HG03196 (cell line): Measurements from ENCODE around the gene FHIP1B.
"Not testable (repeated sequence)": the region's sequence is repeated elsewhere in the genome, so short reads cannot be mapped to it uniquely, and the experiment has no call there.

Source experiments
- ATAC-seq: cut with Tn5 transposase; IDR thresholded peaks from one replicate; pipeline ENCODE4 v1.9.1; 2021; ENCODE audit not compliant: unreplicated experiment

The FHIP1B gene

GRCh38 chr11:6234387-6235107 lies at the start of gene FHIP1B:
Gene FHIP1B, minus strand, starts transcription at chr11:6234636. Its CDS starts 10,120 bp downstream, at chr11:6224516.
- ATAC-seq, result peak; percentile 96

DNA sequence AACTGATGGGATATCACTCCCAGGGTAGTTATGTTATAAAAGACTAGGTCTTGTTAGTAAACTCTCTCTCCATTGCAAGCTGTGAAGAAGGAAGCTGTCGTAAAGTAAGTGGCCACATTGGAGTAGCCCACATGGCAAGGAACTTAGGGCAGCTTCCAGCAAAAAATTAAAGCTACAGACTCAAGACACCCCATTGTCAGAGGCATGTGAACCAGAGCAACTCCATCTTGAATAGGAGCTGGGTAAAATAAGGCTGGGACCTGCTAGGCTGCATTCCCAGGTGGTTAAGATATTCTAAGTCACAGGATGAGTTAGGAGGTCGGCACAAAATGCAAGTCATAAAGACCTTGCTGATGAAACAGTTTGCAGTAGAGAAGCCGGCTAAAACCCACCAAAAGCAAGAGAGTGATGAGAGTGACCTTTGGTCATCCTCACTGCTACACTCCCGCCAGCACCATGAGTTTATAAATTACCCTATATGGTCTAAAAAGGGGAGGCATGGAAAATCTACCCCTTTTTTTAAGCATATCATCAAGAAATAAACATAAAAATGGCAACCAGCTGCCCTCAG lies 49.1 kb upstream of the FHIP1B start:
- ATAC-seq, result no peak

DNA sequence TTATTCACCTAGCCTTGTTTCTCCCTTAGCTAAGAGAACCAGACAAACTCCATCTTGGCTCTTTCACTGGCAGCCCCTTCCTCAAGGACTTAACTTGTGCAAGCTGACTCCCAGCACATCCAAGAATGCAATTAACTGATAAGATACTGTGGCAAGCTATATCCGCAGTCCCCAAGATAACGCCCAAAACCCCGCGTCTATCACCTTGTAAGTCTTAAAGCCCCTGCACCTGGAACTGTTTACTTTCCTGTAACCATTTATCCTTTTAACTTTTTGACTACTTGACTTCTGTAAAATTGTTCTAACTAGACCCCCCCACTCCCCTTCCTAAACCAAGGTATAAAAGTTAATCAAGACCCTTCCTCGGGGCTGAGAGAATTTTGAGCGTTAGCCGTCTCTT lies 46.4 kb upstream of the FHIP1B start:
- ATAC-seq, result not testable (repeated sequence)

DNA sequence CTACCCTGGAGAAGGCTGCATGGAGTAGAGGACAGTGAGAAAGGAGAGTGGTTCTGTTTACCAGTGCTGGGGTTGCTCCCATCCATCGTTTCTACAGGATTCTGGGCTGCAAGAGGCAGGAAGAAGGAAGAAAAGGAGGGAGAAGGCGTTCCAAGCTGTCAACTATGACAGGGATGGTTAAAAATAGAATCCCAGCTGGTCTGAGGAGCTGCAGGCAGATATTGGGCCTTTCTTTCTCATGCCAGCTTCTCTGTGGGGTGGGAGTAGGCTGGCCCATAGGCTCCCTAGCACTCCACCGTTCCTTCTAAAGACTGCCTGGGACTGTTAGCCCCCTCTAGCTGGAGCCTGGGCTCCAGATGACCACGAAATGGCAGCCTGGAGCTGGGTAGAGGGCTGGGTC lies 38.8 kb upstream of the FHIP1B start:
- ATAC-seq, result no peak

GRCh38 chr11:6271598-6271997 lies 37.2 kb upstream of the FHIP1B start:
- ATAC-seq, result no peak

GRCh38 chr11:6270584-6271246 lies 36.3 kb upstream of the FHIP1B start:
- ATAC-seq, result no peak

- no peak for ATAC-seq
Observed at GRCh38 chr11:6269994-6270393, 35.6 kb upstream of the FHIP1B start.

- ATAC-seq, result no peak
Observed at GRCh38 chr11:6268820-6269219, 34.4 kb upstream of the FHIP1B start.

- ATAC-seq, result no peak
Observed at GRCh38 chr11:6263662-6264061, 29.2 kb upstream of the FHIP1B start.

- ATAC-seq, result no peak
Observed at GRCh38 chr11:6260207-6260726, 25.8 kb upstream of the FHIP1B start.

DNA sequence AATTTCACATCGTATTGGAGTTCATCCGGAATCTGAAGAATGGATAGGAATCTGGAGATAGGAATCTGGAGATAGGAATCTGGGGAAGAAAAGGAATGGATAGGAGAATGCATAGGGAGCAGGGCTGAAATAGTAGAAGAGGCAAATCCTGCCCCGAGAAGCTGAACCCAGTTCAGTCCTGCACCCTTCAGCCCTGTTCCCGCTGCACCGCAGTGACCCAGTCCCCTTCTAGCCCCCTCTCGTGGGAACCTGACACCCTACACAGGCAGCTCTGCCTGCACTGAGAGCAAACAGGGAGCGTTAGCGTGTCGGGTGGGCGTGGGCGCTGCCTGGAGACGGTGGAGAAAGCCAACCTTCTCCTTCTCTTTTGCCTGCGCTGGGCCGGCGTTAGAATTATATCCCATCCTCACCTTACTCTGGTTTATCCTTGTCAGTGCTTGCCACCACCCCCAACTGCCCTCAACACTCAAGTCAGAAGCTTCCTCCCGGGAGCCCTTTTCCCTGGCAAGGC lies 24.2 kb upstream of the FHIP1B start:
- ATAC-seq, result no peak

- no peak for ATAC-seq
Observed at GRCh38 chr11:6258141-6258540, 23.7 kb upstream of the FHIP1B start.

DNA sequence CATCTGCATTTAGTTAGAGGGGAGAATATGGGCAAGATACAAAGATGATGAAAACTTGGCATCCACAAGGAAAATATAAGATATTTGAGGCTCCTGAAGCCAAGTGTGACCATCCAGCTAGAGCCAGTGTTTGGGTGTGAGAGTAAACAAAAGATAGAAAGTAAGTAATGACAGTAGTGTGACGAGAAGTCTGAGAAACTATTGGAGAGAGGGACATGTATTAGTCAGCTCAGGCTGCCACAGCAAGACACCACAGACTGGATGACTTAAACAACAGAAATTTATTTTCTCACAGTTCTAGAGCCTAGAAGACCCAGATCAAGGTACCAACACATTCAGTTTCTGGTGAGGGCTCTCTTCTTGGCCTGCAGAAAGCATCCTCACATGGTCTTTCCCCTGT lies 18.8 kb upstream of the FHIP1B start:
- peak; percentile 50 for ATAC-seq

- no peak for ATAC-seq
Observed at GRCh38 chr11:6251990-6252473, 17.6 kb upstream of the FHIP1B start.

DNA sequence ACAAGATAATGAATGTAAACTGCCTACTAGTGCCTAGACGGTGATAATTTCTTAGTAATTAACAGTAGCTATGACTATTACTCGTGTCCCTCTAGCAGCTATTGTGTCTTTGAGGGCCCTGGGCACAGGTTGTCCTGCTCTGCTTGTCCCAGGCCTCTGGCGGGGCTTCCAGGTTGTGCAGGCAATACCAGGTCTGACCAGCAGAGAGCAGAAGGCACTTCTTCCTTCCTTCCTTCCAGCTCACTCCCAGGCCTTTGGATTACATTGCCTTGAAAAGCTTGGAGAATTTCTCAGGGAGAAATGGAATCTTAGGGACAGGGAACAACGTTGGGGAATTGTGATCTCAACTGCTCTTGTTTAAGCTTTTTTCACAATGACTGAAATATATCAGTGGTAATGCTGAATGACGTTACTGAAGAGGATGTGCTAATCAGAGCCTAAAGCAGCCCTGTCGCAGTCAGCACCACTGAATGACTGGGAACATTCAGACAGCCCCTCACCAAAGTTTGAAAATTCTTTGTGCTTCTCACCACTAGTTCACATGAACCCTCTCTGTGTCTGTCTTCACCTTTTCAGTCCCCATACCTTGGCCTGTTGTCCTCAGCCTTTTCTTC lies 16.8 kb upstream of the FHIP1B start:
- ATAC-seq, result peak; percentile 52

GRCh38 chr11:6249770-6250555 lies 15.5 kb upstream of the FHIP1B start:
- ATAC-seq, result no peak

DNA sequence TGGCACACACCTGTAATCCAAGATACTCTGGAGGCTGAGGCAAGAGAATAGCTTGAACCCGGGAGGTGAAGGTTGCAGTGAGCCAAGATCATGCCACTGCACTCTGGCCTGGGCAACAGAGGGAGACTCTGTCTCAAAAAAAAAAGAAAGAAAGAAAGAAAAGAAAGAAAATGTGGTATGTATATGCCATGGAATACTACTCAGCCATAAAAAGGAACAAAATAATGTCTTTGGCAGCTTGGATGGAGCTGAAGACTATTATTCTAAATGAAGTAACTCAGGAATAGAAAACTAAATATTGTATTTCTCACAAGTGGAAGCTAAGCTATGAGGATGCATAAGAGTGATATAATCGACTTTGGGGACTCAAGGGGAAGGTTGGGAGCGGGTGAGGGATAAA lies 14.5 kb upstream of the FHIP1B start:
- ATAC-seq, result not testable (repeated sequence)

- no peak for ATAC-seq
Observed at GRCh38 chr11:6248248-6248647, 13.8 kb upstream of the FHIP1B start.

GRCh38 chr11:6245536-6245935 lies 11.1 kb upstream of the FHIP1B start:
- no peak for ATAC-seq

DNA sequence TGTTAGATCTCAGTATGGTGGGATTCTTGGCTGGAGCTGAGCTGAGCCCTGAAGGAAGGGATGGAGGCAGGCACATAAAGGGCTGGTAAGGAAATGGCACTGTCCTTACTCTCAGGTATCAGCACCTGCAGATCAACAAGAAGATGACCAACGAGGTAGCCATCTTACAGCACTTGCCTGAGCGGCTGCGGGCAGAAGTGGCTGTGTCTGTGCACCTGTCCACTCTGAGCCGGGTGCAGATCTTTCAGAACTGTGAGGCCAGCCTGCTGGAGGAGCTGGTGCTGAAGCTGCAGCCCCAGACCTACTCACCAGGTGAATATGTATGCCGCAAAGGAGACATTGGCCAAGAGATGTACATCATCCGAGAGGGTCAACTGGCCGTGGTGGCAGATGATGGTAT lies 6.9 kb upstream of the FHIP1B start:
- ATAC-seq, result no peak
